ENCODE data around the gene PIGQ.

- TF ChIP-seq ZNF274 (IDR thresholded peaks at IDR 0.05; ENCODE audit: low read depth, low read length) (no peak), YY1 (IDR thresholded peaks at IDR 0.05; ENCODE audit: insufficient read depth, insufficient read length) (no peak), SUZ12 (IDR thresholded peaks at IDR 0.05; ENCODE audit: extremely low read depth, insufficient read depth, insufficient read length) (no peak)
Measured at GRCh38 chr16:633336-634050, 63.7 kb downstream of the PIGQ start.

Data from NT2/D1 (cell line).